Astrocyte (in vitro differentiated cells and primary cell): ENCODE measurements around the gene PRDM2. TPM values are rescaled to one million over a fixed set of nuclear protein-coding genes. Genes with fewer than 3 reads are reported as not detected.

Experiments used
- DNase-seq: peaks from one replicate; pipeline ENCODE4 v3.0.0-alpha.2; 2010; ENCODE audit warnings: low read depth
- FAIRE-seq: peaks from 2 replicates; lab custom pipeline; 2011; peaks lifted over from hg19 to GRCh38; lab: Jason Lieb, UNC
- H2AFZ ChIP-seq: 2 replicates; pipeline ENCODE4 v1.6.0; 2012; ENCODE audit warnings: low read depth, low read length, inconsistent platforms
- H3K27ac ChIP-seq: 2 replicates; pipeline ENCODE4 v1.5.1; 2011; ENCODE audit warnings: low read depth, low read length, inconsistent platforms
- H3K27me3 ChIP-seq: 2 replicates; pipeline ENCODE4 v1.6.0; 2011; ENCODE audit warnings: low read length, inconsistent platforms; ENCODE audit not compliant: insufficient read depth
- H3K36me3 ChIP-seq: 2 replicates; pipeline ENCODE4 v1.5.1; 2011; ENCODE audit warnings: low read length, inconsistent platforms; ENCODE audit not compliant: insufficient read depth
- H3K4me1 ChIP-seq: 2 replicates; pipeline ENCODE4 v1.5.1; 2011; ENCODE audit warnings: low read length, inconsistent platforms; ENCODE audit not compliant: insufficient read depth
- H3K4me2 ChIP-seq: 2 replicates; pipeline ENCODE4 v1.6.0; 2012; ENCODE audit warnings: low read length, inconsistent platforms
- H3K4me3 ChIP-seq: 2 replicates; pipeline ENCODE4 v1.5.1; 2011; ENCODE audit warnings: low read depth, mild to moderate bottlenecking, low read length, inconsistent platforms; ENCODE audit not compliant: insufficient read depth
- H3K79me2 ChIP-seq: 2 replicates; pipeline ENCODE4 v1.6.0; 2012; ENCODE audit warnings: mild to moderate bottlenecking, low read length, inconsistent platforms; ENCODE audit not compliant: insufficient read depth
- H3K9ac ChIP-seq: 2 replicates; pipeline ENCODE4 v1.6.0; 2012; ENCODE audit warnings: mild to moderate bottlenecking, low read length, inconsistent platforms
- H3K9me3 ChIP-seq: 2 replicates; pipeline ENCODE4 v1.5.1; 2012; ENCODE audit warnings: low read depth, mild to moderate bottlenecking, low read length, inconsistent platforms; ENCODE audit not compliant: insufficient read depth
- H4K20me1 ChIP-seq: 2 replicates; pipeline ENCODE4 v1.6.0; 2012; ENCODE audit warnings: low read length, inconsistent platforms; ENCODE audit not compliant: insufficient read depth
- H3K27ac Mint-ChIP-seq: one replicate; pipeline ENCODE4 v1.8.0; 2021; ENCODE audit warnings: mild to moderate bottlenecking, mixed read lengths; ENCODE audit not compliant: unreplicated experiment
- H3K27me3 Mint-ChIP-seq: one replicate; pipeline ENCODE4 v1.8.0; 2021; ENCODE audit warnings: low read depth, mixed read lengths; ENCODE audit not compliant: unreplicated experiment
- H3K36me3 Mint-ChIP-seq: one replicate; pipeline ENCODE4 v1.8.0; 2021; ENCODE audit warnings: low read depth, mixed read lengths; ENCODE audit not compliant: unreplicated experiment
- H3K4me1 Mint-ChIP-seq: one replicate; pipeline ENCODE4 v1.8.0; 2021; ENCODE audit warnings: low read depth, mixed read lengths; ENCODE audit not compliant: unreplicated experiment
- H3K4me3 Mint-ChIP-seq: one replicate; pipeline ENCODE4 v1.8.0; 2021; ENCODE audit warnings: mild to moderate bottlenecking, moderate library complexity, mixed read lengths; ENCODE audit not compliant: unreplicated experiment
- H3K9me3 Mint-ChIP-seq: one replicate; pipeline ENCODE4 v1.8.0; 2021; ENCODE audit warnings: mild to moderate bottlenecking, mixed read lengths; ENCODE audit not compliant: unreplicated experiment
- CTCF ChIP-seq: IDR thresholded peaks from 2 replicates; pipeline ENCODE4 v1.5.1; 2011; ENCODE audit warnings: low read depth, mild to moderate bottlenecking, inconsistent platforms, low read length, moderate library complexity; ENCODE audit not compliant: insufficient read depth
- EZH2 ChIP-seq: IDR thresholded peaks from 2 replicates; pipeline ENCODE4 v1.6.1; 2012; ENCODE audit warnings: mild to moderate bottlenecking, low read length, inconsistent platforms; ENCODE audit not compliant: insufficient read depth
- total RNA-seq: library from RNA; stranded (reverse); gene quantifications from 2 replicates; pipeline ENCODE4 v1.2.1, GENCODE V29; 2021

Gene PRDM2
- total RNA-seq, 1 donor from 2014 or later: 49.0 TPM

GRCh38 chr1:13826009-13826408, 126.0 kb downstream of the PRDM2 start:
- Histone ChIP-seq H3K36me3 (no peaks in the 10 kb centered on the region), H3K4me2 (no peak overlapping the region), H4K20me1 (no peaks in the 10 kb centered on the region), H3K27ac (no peak overlapping the region), H3K9ac (no peak overlapping the region), H3K27me3 (no peaks in the 10 kb centered on the region), H3K9me3 (no peaks in the 10 kb centered on the region), H3K4me3 (no peak overlapping the region), H3K79me2 (no peaks in the 10 kb centered on the region), H3K4me1 (no peaks in the 10 kb centered on the region), H2AFZ (no peak overlapping the region)
- Mint-ChIP-seq H3K4me3 (no peak overlapping the region), H3K27ac (no peak overlapping the region), H3K4me1 (no peaks in the 10 kb centered on the region), H3K9me3 (peaks cover 5% of the 10 kb centered on the region), H3K27me3 (peaks cover 17% of the 10 kb centered on the region), H3K36me3 (peaks cover 7% of the 10 kb centered on the region)
- DNase-seq (no peak), FAIRE-seq (no peak)
- no peak for TF ChIP-seq EZH2
- TF ChIP-seq CTCF: no peak

GRCh38 chr1:13826591-13826990, 126.6 kb downstream of the PRDM2 start:
- Histone ChIP-seq H2AFZ (no peak overlapping the region), H3K9ac (no peak overlapping the region), H3K4me2 (no peak overlapping the region), H3K36me3 (no peaks in the 10 kb centered on the region), H3K4me3 (no peak overlapping the region), H3K4me1 (no peaks in the 10 kb centered on the region), H4K20me1 (no peaks in the 10 kb centered on the region), H3K9me3 (no peaks in the 10 kb centered on the region), H3K27me3 (no peaks in the 10 kb centered on the region), H3K79me2 (no peaks in the 10 kb centered on the region), H3K27ac (no peak overlapping the region)
- Mint-ChIP-seq H3K4me3 (no peak overlapping the region), H3K27me3 (peaks cover 17% of the 10 kb centered on the region), H3K36me3 (peaks cover 7% of the 10 kb centered on the region), H3K9me3 (peaks cover 5% of the 10 kb centered on the region), H3K4me1 (no peaks in the 10 kb centered on the region), H3K27ac (no peak overlapping the region)
- DNase-seq: no peak
- FAIRE-seq: no peak
- TF ChIP-seq EZH2 (no peak), CTCF (no peak)

GRCh38 chr1:13828454-13829151, 128.6 kb downstream of the PRDM2 start:
- no peak overlapping the region for H3K27ac Mint-ChIP-seq
- Histone ChIP-seq H3K4me2 (no peak overlapping the region), H3K9ac (no peak overlapping the region), H3K27me3 (no peaks in the 10 kb centered on the region), H2AFZ (no peak overlapping the region), H3K27ac (no peak overlapping the region), H3K9me3 (no peaks in the 10 kb centered on the region), H3K4me1 (no peaks in the 10 kb centered on the region), H3K36me3 (no peaks in the 10 kb centered on the region), H3K79me2 (no peaks in the 10 kb centered on the region), H3K4me3 (no peak overlapping the region), H4K20me1 (no peaks in the 10 kb centered on the region)
- FAIRE-seq (no peak), DNase-seq (no peak)
- H3K36me3 Mint-ChIP-seq: no peaks in the 10 kb centered on the region
- H3K4me1 Mint-ChIP-seq: no peaks in the 10 kb centered on the region
- H3K4me3 Mint-ChIP-seq: no peak overlapping the region
- peaks cover 26% of the 10 kb centered on the region for H3K27me3 Mint-ChIP-seq
- H3K9me3 Mint-ChIP-seq: peaks cover 5% of the 10 kb centered on the region
- TF ChIP-seq CTCF (peak; percentile 9), EZH2 (no peak)
